GM12891 (cell line): Measurements from ENCODE around the gene CASP6.

Source experiments
- PAX5 ChIP-seq: IDR thresholded peaks from 2 replicates; pipeline ENCODE4 v1.6.1; 2011; ENCODE audit warnings: low read length, moderate library complexity, mild to moderate bottlenecking; ENCODE audit not compliant: insufficient read depth, severe bottlenecking
- POLR2A ChIP-seq: IDR thresholded peaks from 2 replicates; pipeline ENCODE4 v1.6.1; 2011; ENCODE audit warnings: low read depth, low read length, control low read depth
- POLR2AphosphoS5 ChIP-seq: IDR thresholded peaks from 2 replicates; pipeline ENCODE4 v1.6.1; 2011; ENCODE audit warnings: low read depth, low read length, control low read depth
- POU2F2 ChIP-seq: IDR thresholded peaks from 2 replicates; pipeline ENCODE4 v1.6.1; 2011; ENCODE audit warnings: low read depth, mild to moderate bottlenecking, control low read depth, low read length, moderate library complexity
- SPI1 ChIP-seq: IDR thresholded peaks from 2 replicates; pipeline ENCODE4 v1.6.1; 2011; ENCODE audit warnings: low read depth, low read length, control low read depth
- TAF1 ChIP-seq: IDR thresholded peaks from 2 replicates; pipeline ENCODE4 v1.6.1; 2011; ENCODE audit warnings: low read depth, low read length, control low read depth

DNA sequence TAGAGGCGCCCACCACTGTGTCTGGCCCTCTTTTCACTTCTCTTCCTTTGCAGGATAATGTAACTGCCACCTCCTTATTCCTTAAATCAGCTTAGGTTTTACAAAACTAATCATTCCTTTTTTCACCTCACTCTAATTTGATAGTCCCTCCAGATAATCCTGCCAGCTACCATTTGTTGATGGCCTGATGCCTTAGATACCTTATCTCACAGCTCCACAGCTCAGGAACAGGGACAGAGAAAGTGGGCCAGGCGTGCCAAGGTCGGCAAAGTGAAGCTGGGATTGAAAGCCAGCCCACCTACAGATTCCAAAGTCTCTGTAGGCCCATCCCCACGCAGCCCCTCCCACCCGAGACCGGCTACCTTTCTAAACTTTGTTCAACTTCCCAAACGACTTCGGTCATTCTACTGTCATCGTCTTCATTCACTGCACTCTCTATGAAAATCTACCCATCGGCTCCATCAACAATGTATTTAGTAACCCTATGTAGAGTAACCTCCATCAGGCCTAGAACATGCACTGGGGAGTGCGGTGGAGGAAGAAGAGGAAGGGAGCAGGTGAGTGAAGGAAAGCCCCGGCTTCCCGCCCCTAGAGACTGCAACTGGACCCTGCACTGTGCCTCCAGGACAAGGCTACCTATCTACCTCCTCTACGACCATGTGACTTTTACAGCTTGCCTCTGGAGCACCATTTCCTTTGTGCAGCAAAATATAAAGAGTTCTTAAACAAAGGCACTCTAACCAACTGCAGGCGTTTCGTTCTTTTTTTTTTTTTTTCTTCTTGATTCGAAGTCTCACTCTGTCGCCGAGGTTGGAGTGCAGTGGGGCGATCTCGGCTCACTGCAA, 1.5 kb downstream of the CASP6 start:
- TF ChIP-seq POLR2AphosphoS5 (no peak), TAF1 (no peak), SPI1 (no peak), POLR2A (no peak), PAX5 (no peak), POU2F2 (no peak)
